Heart right ventricle (tissue), 16 donors: Measurements from ENCODE around the gene CDK16. TPM values are rescaled to one million over a fixed set of nuclear protein-coding genes. Genes with fewer than 3 reads are reported as not detected.

Experiments used
- ATAC-seq, 8 donors: fragments of 200-7000 bp; cut with Tn5 transposase; one replicate each; pipeline ENCODE4 v1.9.1; 2020; ENCODE audit warnings: mild to moderate bottlenecking in 8 of 8, moderate library complexity in 8 of 8, moderate number of reproducible peaks in 1 of 8
- DNase-seq, 2 donors: peaks; one replicate each; pipeline ENCODE4 v3.0.0-alpha.2; 2020
- H3K27ac ChIP-seq, 10 donors: fragments of 200-600 bp; sonication (generic) in 2 of 10; one replicate each; pipeline versions ENCODE4 v1.5.0 to v1.8.0; 2020 to 2022; ENCODE audit warnings: mild to moderate bottlenecking in 3 of 10
- H3K27me3 ChIP-seq, 7 donors: fragments of 200-600 bp; one replicate each; pipeline ENCODE4 v1.8.0; 2021 to 2022; ENCODE audit warnings: mild to moderate bottlenecking in 2 of 7
- H3K36me3 ChIP-seq, 9 donors: fragments of 200-600 bp; sonication (generic) in 1 of 9; one replicate each; pipeline versions ENCODE4 v1.5.0 to v1.8.0; 2020 to 2022; ENCODE audit warnings: mild to moderate bottlenecking in 2 of 9
- H3K4me1 ChIP-seq, 9 donors: fragments of 200-600 bp; sonication (generic) in 1 of 9; one replicate each; pipeline versions ENCODE4 v1.5.0 to v1.8.0; 2020 to 2022; ENCODE audit warnings: mild to moderate bottlenecking in 4 of 9
- H3K4me3 ChIP-seq, 10 donors: fragments of 200-600 bp; sonication (generic) in 2 of 10; one replicate each; pipeline versions ENCODE4 v1.5.0 to v1.8.0; 2020 to 2022; ENCODE audit warnings: mild to moderate bottlenecking in 7 of 10, moderate library complexity in 2 of 10
- H3K9me3 ChIP-seq, 11 donors: fragments of 200-600 bp in 10 of 11; sonication (generic) in 2 of 11; one replicate each; pipeline versions ENCODE4 v1.5.0 to v1.8.0; 2013 to 2022; ENCODE audit warnings: mild to moderate bottlenecking in 2 of 11, control low read depth in 1 of 11, moderate library complexity in 1 of 11
- CTCF ChIP-seq, 9 donors: fragments of 200-600 bp; sonication (generic) in 2 of 9; IDR thresholded peaks; one replicate each; pipeline versions ENCODE4 v1.5.0 to v1.8.0; 2021 to 2022; ENCODE audit warnings: antibody characterized with exemption in 9 of 9, mild to moderate bottlenecking in 5 of 9, moderate library complexity in 1 of 9
- WGBS, 2 donors: extraction: QIAGEN DNeasy Blood & Tissue Kit; methylation state at CpG; one replicate each; pipeline ENCODE4 v1.1.7; 2013; ENCODE audit warnings: inconsistent platforms in 1 of 2; 5-methylcytosine and 5-hydroxymethylcytosine counted together
- intact Hi-C, 10 donors: fragments of 100-400 bp; cut with DNase I; formaldehyde crosslinking; loops; one replicate each; pipeline versions ENCODE4 v1.11.1 to v1.14.2; 2022
- polyA plus RNA-seq, 2 donors: library from polyadenylated mRNA; stranded (reverse); fragments of 200-250 nt; gene quantifications; one replicate each; pipeline ENCODE4 v1.2.3, GENCODE V29; 2013
- total RNA-seq, 10 donors: library from RNA; stranded (reverse); fragmentation: NEBNext Ultra II Directional in 3 of 10; extraction: Animal tissue kit (Norgen Biotek cat#: 25700) in 3 of 10; gene quantifications; one replicate each; pipeline versions ENCODE4 v1.2.1 to v1.2.4, GENCODE V29; 2021 to 2023
- donor health status: Arrhythmogenic right ventricular cardiomyopathy.
- donor health status: ischemic (EF 13 %, LVEDD 7.1; RV severe dilation, severe dysfunction).
- donor health status: healthy with polysubstance abuse.
- donor health status: DM: no; HTN: yes; CAD: no.
- donor health status: DM: no; HTN: no; CAD: no.
- donor health status: ischemic (EF 25% LVEDD 6.9; RV normal size, moderate dysfunction).
- donor health status: ischemic (EF 25% LVEDD 5.7; RV mildly dilated, moderate dysfunction).
- donor health status: healthy.
- donor health status: DM: yes; HTN: yes; CAD: no.
- donor health status: Ischemic cardiomyopathy.
- donor health status: ischemic (EF 35%, LVEDD 5.7; RV mildly dilated, moderate dysfunction).
- donor health status: nonischemic (EF 11% LVEDD 7.7; RV severe dilation, severe dysfunction).
- donor health status: DM: yes; HTN: yes; CAD: no.
- donor health status: PGD.
- donor health status: ischemic (EF 29% LVEDD 5.4; RV normal size, mild dysfunction).
- donor health status: nonischemic (EF 23%, LVEDD 6.1; RV moderate dilation, normal function).

CDK16 gene
- total and polyA plus RNA-seq, 12 donors = 110 to 193 (median 145) TPM

- H3K4me1 ChIP-seq = no peaks in the 10 kb centered on the region
- H3K9me3 ChIP-seq = no peaks in the 10 kb centered on the region
- DNase-seq = no peak
- H3K27me3 ChIP-seq = peaks cover 0 to 72% (median 0%) of the 10 kb centered on the region in 7 donors
- ATAC-seq = no peak
- TF ChIP-seq CTCF (IDR thresholded peaks at IDR 0.05) = no peak
- H3K36me3 ChIP-seq = peaks cover 0 to 86% (median 0%) of the 10 kb centered on the region in 9 donors
- H3K27ac ChIP-seq = no peak overlapping the region
- WGBS, 2 donors = 93 to 94% methylated on average over 12 to 14 of the region's 14 CpGs
- H3K4me3 ChIP-seq = no peak overlapping the region
- intact Hi-C loops = no loop called here
These were observed 24.9 kb downstream of the CDK16 start for GRCh38 chrX:47243351-47243750.

GRCh38 chrX:47244676-47245075, 26.2 kb downstream of the CDK16 start:
- DNase-seq = no peak
- no peaks in the 10 kb centered on the region for H3K9me3 ChIP-seq
- no peak for ATAC-seq
- no peaks in the 10 kb centered on the region for H3K4me1 ChIP-seq
- H3K27me3 ChIP-seq = peaks cover 0 to 70% (median 0%) of the 10 kb centered on the region in 7 donors
- 80 to 85% methylated on average over 16 of the region's 16 CpGs for WGBS, 2 donors
- intact Hi-C loops = no loop called here
- no peak overlapping the region for H3K4me3 ChIP-seq
- no peak overlapping the region for H3K27ac ChIP-seq
- no peak for TF ChIP-seq CTCF (IDR thresholded peaks at IDR 0.05)
- H3K36me3 ChIP-seq = peaks cover 0 to 85% (median 0%) of the 10 kb centered on the region in 9 donors

GRCh38 chrX:47245156-47245555, 26.7 kb downstream of the CDK16 start:
- ATAC-seq (no peak), DNase-seq (no peak)
- Histone ChIP-seq H3K4me3 (no peak overlapping the region), H3K36me3 (peaks cover 0 to 80% (median 0%) of the 10 kb centered on the region in 9 donors), H3K27me3 (peaks cover 0 to 70% (median 0%) of the 10 kb centered on the region in 7 donors), H3K27ac (no peak overlapping the region), H3K9me3 (no peaks in the 10 kb centered on the region), H3K4me1 (no peaks in the 10 kb centered on the region)
- WGBS, 2 donors = 84 to 89% methylated on average over 10 of the region's 10 CpGs
- no peak for TF ChIP-seq CTCF (IDR thresholded peaks at IDR 0.05)
- intact Hi-C loops = no loop called here

DNA sequence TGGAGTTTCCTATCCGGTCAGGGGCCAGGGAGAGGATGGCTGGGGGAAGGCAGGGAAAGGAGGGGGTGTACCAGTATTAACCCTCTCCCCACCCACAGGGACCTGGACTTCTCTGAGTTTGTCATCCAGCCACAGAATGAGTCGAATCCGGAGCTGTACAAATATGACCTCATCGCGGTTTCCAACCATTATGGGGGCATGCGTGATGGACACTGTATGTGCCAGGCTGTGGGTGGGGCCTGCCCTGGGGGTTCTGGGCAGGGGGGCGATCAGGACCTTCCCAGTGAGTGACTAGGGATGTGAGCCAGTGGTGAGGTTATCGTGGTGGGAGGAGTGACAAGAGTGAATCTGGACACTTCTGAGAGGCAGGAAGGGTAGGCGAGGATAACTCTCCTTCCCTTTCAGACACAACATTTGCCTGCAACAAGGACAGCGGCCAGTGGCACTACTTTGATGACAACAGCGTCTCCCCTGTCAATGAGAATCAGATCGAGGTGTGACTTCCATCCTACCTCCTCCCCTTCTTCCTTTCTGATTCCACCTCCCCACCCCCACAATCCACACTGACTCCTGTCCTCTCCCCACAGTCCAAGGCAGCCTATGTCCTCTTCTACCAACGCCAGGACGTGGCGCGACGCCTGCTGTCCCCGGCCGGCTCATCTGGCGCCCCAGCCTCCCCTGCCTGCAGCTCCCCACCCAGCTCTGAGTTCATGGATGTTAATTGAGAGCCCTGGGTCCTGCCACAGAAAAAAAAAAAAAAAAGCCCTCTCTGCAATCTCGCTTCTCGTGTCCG, 28.9 kb downstream of the CDK16 start:
- H3K27ac ChIP-seq = no peak overlapping the region
- no peak for DNase-seq
- H3K4me3 ChIP-seq = no peak overlapping the region
- no peaks in the 10 kb centered on the region for H3K9me3 ChIP-seq
- H3K4me1 ChIP-seq = no peaks in the 10 kb centered on the region
- no peak for TF ChIP-seq CTCF (IDR thresholded peaks at IDR 0.05)
- peaks cover 0 to 57% (median 0%) of the 10 kb centered on the region in 9 donors for H3K36me3 ChIP-seq
- H3K27me3 ChIP-seq = peaks cover 0 to 63% (median 0%) of the 10 kb centered on the region in 7 donors
- ATAC-seq = no peak
- WGBS, 2 donors = 79 to 89% methylated on average over 23 of the region's 23 CpGs
- intact Hi-C loops = no loop called here
